Rectal smooth muscle tissue (tissue), 1 donor: Measurements from ENCODE around the gene TSPAN8.
"Not testable (repeated sequence)": the region's sequence is repeated elsewhere in the genome, so short reads cannot be mapped to it uniquely, and the experiment has no call there.

ENCODE experiments used
- H3K27ac ChIP-seq: one replicate; pipeline ENCODE4 v1.7.0; 2013; ENCODE audit warnings: low read depth, low read length, inconsistent platforms
- H3K27me3 ChIP-seq: one replicate; pipeline ENCODE4 v1.7.0; 2013; ENCODE audit warnings: low read length; ENCODE audit not compliant: control insufficient read depth, insufficient read depth
- H3K36me3 ChIP-seq: one replicate; pipeline ENCODE4 v1.7.0; 2013; ENCODE audit warnings: low read length; ENCODE audit not compliant: control insufficient read depth, insufficient read depth
- H3K4me1 ChIP-seq: one replicate; pipeline ENCODE4 v1.7.0; 2013; ENCODE audit warnings: low read length; ENCODE audit not compliant: control insufficient read depth, insufficient read depth
- H3K4me3 ChIP-seq: one replicate; pipeline ENCODE4 v1.7.0; 2013; ENCODE audit warnings: low read length
- H3K9ac ChIP-seq: one replicate; pipeline ENCODE4 v1.7.0; 2013; ENCODE audit warnings: low read length

Gene TSPAN8

GRCh38 chr12:71183018-71183417 lies 25.2 kb upstream of the TSPAN8 start:
- no peak overlapping the region for H3K4me3 ChIP-seq
- H3K36me3 ChIP-seq, result no peaks in the 10 kb centered on the region
- no peaks in the 10 kb centered on the region for H3K4me1 ChIP-seq
- H3K27ac ChIP-seq, result no peak overlapping the region
- no peak overlapping the region for H3K9ac ChIP-seq
- H3K27me3 ChIP-seq, result no peaks in the 10 kb centered on the region

- H3K9ac ChIP-seq, result no peak overlapping the region
- no peak overlapping the region for H3K27ac ChIP-seq
- no peaks in the 10 kb centered on the region for H3K36me3 ChIP-seq
- no peaks in the 10 kb centered on the region for H3K27me3 ChIP-seq
- H3K4me3 ChIP-seq, result no peak overlapping the region
- no peaks in the 10 kb centered on the region for H3K4me1 ChIP-seq
Measured at GRCh38 chr12:71178162-71178561, 20.4 kb upstream of the TSPAN8 start.

GRCh38 chr12:71174825-71175224 lies 17.0 kb upstream of the TSPAN8 start:
- no peaks in the 10 kb centered on the region for H3K27me3 ChIP-seq
- no peaks in the 10 kb centered on the region for H3K36me3 ChIP-seq
- H3K9ac ChIP-seq, result no peak overlapping the region
- H3K4me3 ChIP-seq, result no peak overlapping the region
- no peak overlapping the region for H3K27ac ChIP-seq
- H3K4me1 ChIP-seq, result no peaks in the 10 kb centered on the region

- no peak overlapping the region for H3K4me3 ChIP-seq
- H3K36me3 ChIP-seq, result no peaks in the 10 kb centered on the region
- H3K9ac ChIP-seq, result no peak overlapping the region
- no peak overlapping the region for H3K27ac ChIP-seq
- H3K4me1 ChIP-seq, result no peaks in the 10 kb centered on the region
- no peaks in the 10 kb centered on the region for H3K27me3 ChIP-seq
Measured at GRCh38 chr12:71174146-71174545, 16.3 kb upstream of the TSPAN8 start.

- Histone ChIP-seq H3K4me1 (no peaks in the 10 kb centered on the region), H3K36me3 (no peaks in the 10 kb centered on the region), H3K27me3 (no peaks in the 10 kb centered on the region), H3K4me3 (no peak overlapping the region), H3K9ac (no peak overlapping the region), H3K27ac (no peak overlapping the region)
Measured at GRCh38 chr12:71170456-71170855, 12.7 kb upstream of the TSPAN8 start.

- H3K27ac ChIP-seq, result no peak overlapping the region
- no peak overlapping the region for H3K4me3 ChIP-seq
Measured at GRCh38 chr12:71169286-71169685, 11.5 kb upstream of the TSPAN8 start.

GRCh38 chr12:71166862-71167496 lies 9.2 kb upstream of the TSPAN8 start:
- Histone ChIP-seq H3K4me3 (no peak overlapping the region), H3K9ac (no peak overlapping the region), H3K36me3 (no peaks in the 10 kb centered on the region), H3K27me3 (no peaks in the 10 kb centered on the region), H3K27ac (no peak overlapping the region), H3K4me1 (no peaks in the 10 kb centered on the region)

More at GRCh38 chr12:71169286-71169685, 11.5 kb upstream of the TSPAN8 start:
- H3K9ac ChIP-seq, result no peak overlapping the region
- no peaks in the 10 kb centered on the region for H3K27me3 ChIP-seq
- H3K4me1 ChIP-seq, result no peaks in the 10 kb centered on the region
- no peaks in the 10 kb centered on the region for H3K36me3 ChIP-seq

GRCh38 chr12:71166280-71166679 lies 8.5 kb upstream of the TSPAN8 start:
- Histone ChIP-seq H3K9ac (no peak overlapping the region), H3K27ac (no peak overlapping the region), H3K4me3 (no peak overlapping the region), H3K4me1 (no peaks in the 10 kb centered on the region), H3K27me3 (no peaks in the 10 kb centered on the region), H3K36me3 (no peaks in the 10 kb centered on the region)

GRCh38 chr12:71165780-71166179 lies 8.0 kb upstream of the TSPAN8 start:
- not testable (repeated sequence) for H3K27me3 ChIP-seq, H3K4me1 ChIP-seq, H3K36me3 ChIP-seq, H3K4me3 ChIP-seq, H3K27ac ChIP-seq, H3K9ac ChIP-seq

GRCh38 chr12:71164568-71165197 lies 6.9 kb upstream of the TSPAN8 start:
- Histone ChIP-seq H3K4me3 (no peak overlapping the region), H3K27ac (no peak overlapping the region), H3K27me3 (no peaks in the 10 kb centered on the region), H3K4me1 (no peaks in the 10 kb centered on the region), H3K36me3 (no peaks in the 10 kb centered on the region), H3K9ac (no peak overlapping the region)

- no peaks in the 10 kb centered on the region for H3K36me3 ChIP-seq
- no peaks in the 10 kb centered on the region for H3K4me1 ChIP-seq
- H3K27me3 ChIP-seq, result no peaks in the 10 kb centered on the region
- no peak overlapping the region for H3K4me3 ChIP-seq
- H3K27ac ChIP-seq, result no peak overlapping the region
- H3K9ac ChIP-seq, result no peak overlapping the region
Measured at GRCh38 chr12:71164166-71164565, 6.4 kb upstream of the TSPAN8 start.

GRCh38 chr12:71162832-71163763 lies 5.3 kb upstream of the TSPAN8 start:
- no peak overlapping the region for H3K4me3 ChIP-seq
- no peak overlapping the region for H3K27ac ChIP-seq
- no peaks in the 10 kb centered on the region for H3K4me1 ChIP-seq
- H3K36me3 ChIP-seq, result no peaks in the 10 kb centered on the region
- H3K9ac ChIP-seq, result no peak overlapping the region
- no peaks in the 10 kb centered on the region for H3K27me3 ChIP-seq
